AG10803 (cell line): Measurements from ENCODE around the gene NUDT6.

Source experiments
- DNase-seq: peaks from one replicate; pipeline ENCODE4 v3.0.0; 2010; ENCODE audit warnings: low read depth
- H3K4me3 ChIP-seq: 2 replicates; pipeline ENCODE4 v1.5.1; 2011; ENCODE audit warnings: mild to moderate bottlenecking, low read length, control low read depth
- TF ChIP-seq, protein P1 (sequence below): conservative IDR thresholded peaks from 2 replicates; pipeline ENCODE4 v1.5.1; 2011; ENCODE audit warnings: mild to moderate bottlenecking, low read length, control low read depth, inconsistent platforms

The NUDT6 gene

DNA sequence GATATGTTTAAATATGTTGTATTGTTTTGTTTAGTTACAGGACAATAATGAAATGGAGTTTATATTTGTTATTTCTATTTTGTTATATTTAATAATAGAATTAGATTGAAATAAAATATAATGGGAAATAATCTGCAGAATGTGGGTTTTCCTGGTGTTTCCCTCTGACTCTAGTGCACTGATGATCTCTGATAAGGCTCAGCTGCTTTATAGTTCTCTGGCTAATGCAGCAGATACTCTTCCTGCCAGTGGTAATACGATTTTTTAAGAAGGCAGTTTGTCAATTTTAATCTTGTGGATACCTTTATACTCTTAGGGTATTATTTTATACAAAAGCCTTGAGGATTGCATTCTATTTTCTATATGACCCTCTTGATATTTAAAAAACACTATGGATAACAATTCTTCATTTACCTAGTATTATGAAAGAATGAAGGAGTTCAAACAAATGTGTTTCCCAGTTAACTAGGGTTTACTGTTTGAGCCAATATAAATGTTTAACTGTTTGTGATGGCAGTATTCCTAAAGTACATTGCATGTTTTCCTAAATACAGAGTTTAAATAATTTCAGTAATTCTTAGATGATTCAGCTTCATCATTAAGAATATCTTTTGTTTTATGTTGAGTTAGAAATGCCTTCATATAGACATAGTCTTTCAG, 26.9 kb downstream of the NUDT6 start:
- no peak overlapping the region for H3K4me3 ChIP-seq
- no peak for DNase-seq
- TF ChIP-seq, protein P1, sequence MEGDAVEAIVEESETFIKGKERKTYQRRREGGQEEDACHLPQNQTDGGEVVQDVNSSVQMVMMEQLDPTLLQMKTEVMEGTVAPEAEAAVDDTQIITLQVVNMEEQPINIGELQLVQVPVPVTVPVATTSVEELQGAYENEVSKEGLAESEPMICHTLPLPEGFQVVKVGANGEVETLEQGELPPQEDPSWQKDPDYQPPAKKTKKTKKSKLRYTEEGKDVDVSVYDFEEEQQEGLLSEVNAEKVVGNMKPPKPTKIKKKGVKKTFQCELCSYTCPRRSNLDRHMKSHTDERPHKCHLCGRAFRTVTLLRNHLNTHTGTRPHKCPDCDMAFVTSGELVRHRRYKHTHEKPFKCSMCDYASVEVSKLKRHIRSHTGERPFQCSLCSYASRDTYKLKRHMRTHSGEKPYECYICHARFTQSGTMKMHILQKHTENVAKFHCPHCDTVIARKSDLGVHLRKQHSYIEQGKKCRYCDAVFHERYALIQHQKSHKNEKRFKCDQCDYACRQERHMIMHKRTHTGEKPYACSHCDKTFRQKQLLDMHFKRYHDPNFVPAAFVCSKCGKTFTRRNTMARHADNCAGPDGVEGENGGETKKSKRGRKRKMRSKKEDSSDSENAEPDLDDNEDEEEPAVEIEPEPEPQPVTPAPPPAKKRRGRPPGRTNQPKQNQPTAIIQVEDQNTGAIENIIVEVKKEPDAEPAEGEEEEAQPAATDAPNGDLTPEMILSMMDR: no peak

DNA sequence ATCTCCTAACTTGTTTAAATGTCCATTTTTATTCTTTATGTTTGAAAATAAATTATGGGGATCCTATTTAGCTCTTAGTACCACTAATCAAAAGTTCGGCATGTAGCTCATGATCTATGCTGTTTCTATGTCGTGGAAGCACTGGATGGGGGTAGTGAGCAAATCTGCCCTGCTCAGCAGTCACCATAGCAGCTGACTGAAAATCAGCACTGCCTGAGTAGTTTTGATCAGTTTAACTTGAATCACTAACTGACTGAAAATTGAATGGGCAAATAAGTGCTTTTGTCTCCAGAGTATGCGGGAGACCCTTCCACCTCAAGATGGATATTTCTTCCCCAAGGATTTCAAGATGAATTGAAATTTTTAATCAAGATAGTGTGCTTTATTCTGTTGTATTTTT, 27.6 kb downstream of the NUDT6 start:
- TF ChIP-seq, protein P1: no peak
- no peak for DNase-seq
- H3K4me3 ChIP-seq: no peak overlapping the region

DNA sequence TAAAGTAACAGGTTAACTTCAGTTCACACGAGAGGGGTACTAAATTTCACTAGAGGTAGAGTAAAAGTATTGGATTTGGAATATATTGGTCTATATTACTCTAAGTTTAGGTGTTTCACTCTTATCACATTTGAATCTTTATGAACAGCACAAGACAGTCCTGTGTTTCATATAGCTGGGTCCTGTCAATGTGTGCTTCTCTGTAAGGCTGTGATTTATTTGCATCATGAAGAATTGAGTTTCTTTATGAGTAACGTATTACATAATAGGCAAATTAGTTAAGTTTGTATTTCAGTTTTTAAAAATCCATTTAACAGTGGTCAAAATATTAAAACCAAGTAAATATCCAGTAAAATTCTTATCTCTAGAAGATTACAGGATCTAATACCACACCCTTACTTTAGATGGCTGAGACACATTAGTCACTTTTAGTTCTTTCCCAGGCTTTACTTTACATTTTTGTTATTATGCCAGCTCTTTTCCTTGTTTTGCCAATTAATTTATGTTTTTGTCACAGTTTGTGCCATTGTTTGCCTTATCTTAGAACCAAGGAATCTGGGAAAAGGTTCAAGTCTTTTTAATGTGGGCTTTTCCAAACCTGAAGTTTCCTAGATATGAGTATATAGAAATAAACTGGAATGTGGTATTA, 32.1 kb downstream of the NUDT6 start:
- TF ChIP-seq, protein P1: no peak
- H3K4me3 ChIP-seq: no peak overlapping the region
- DNase-seq: no peak

DNA sequence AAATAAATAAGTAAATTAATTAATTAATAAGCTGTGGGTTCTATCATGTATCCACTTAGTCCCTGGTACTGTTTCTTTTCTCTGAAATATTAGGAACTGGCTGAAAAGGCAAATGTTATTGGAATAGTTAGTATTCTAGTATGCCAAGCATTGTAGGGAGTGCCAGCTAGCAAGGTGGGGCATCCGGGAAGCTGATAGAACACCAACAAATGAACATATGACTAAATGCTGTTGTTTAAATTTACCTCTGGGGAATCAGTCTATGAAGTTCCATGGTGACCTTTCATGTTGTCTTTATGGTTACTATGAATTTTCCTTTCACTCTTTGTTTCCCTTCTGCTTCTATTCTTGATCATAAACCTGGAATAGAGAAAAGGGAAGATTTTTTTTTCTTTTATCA, 32.7 kb downstream of the NUDT6 start:
- no peak for DNase-seq
- H3K4me3 ChIP-seq: no peak overlapping the region
- TF ChIP-seq, protein P1: no peak

DNA sequence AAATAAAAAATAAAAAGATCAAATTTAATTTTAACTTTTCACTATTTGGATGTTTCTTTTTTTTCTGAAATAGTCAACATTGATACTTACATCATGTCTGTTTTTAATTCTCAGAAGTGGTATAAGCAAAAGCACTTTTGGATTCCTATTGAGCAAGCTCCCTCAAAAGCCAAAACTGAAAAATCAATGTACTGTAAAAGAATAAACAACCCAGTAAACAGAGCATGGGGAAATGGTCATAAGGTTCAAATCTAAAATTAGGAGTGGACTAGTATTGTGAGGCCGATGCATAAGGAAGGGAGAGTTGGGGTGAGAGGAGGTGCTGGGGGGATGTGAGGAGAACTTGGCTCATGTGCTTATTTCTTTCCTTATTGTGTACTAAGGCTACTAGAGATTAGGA, 37.9 kb downstream of the NUDT6 start:
- H3K4me3 ChIP-seq: no peak overlapping the region
- DNase-seq: no peak
- TF ChIP-seq, protein P1: no peak

DNA sequence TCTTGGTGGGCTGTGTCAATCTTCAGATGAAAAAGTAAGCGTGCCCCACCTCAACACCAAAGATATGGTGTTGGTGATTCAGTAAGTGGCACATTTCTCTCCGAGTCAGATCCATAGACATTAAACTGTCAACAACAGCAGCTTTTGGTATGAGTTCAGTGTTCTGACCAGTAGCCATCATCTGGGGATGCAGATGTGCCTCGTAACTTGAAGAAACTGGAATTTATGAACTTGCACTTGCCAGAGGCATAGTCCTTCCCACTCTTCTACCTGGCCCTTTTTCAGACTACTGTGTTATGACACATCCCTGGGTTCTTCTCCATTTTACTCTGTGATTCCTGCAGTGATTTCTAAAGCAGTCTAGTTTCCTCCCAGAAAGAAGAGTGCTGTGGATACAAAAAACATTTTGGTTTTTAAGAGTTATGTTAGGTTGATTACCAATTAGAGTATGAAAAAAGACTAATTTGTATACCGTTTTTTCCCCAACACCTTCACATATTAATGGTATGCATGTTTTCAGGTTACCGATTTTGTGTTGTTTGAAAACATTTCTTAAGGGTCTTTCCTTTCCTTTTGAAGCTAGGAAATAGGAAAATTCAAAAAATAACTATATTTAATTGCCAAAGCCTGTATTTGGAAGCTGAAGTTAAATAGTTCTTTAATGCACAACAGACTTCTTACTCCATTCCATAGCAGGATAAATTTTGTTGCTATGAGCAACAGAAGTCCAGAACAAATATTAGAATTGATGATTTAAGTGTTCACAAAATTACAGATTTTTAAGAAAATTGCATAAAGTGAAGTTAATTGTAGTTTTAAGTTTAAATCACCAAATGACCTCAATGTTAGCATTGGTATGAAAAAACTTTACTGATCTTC, 39.3 kb downstream of the NUDT6 start:
- H3K4me3 ChIP-seq: no peak overlapping the region
- DNase-seq: peak; percentile 78
- TF ChIP-seq, protein P1: no peak

DNA sequence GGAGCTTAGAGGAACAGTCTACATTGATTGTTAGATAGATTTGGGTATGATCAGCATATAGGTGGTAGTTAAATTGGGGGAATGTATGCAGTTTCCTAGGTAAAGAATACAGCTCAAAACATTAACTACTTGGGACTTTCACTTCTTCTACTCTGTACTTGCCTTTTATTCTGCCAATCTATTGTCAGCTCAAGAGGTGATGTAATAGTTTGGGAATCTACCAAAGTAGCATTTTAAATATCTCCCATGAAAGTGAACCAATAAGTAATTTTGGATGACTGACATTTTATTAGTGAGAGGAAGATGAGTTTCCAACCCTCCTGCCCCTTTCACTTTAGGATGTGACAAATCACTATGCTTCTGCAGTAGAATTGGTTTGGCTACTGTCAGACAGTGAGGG, 43.4 kb downstream of the NUDT6 start:
- peak; percentile 33 for DNase-seq
- H3K4me3 ChIP-seq: no peak overlapping the region
- TF ChIP-seq, protein P1: no peak
